Left colon (tissue), 2 donors: Measurements from ENCODE around the gene WDSUB1. TPM values are rescaled to one million over a fixed set of nuclear protein-coding genes. Genes with fewer than 3 reads are reported as not detected.
A peak's percentile ranks its signal among the peaks of the same experiment; 100 is the strongest.

Experiments
- ATAC-seq: fragments of 200-7000 bp; cut with Tn5 transposase; one replicate; pipeline ENCODE4 v1.9.1; 2020; ENCODE audit warnings: mild to moderate bottlenecking, moderate library complexity
- DNase-seq, 2 donors: peaks; one replicate each; pipeline ENCODE4 v3.0.0-alpha.2; 2020
- intact Hi-C, 2 donors: fragments of 100-400 bp; cut with DNase I in 1 of 2; cut with micrococcal nuclease in 1 of 2; formaldehyde crosslinking; loops; one replicate each; pipeline versions ENCODE4 v1.11.2 to v1.14.0; 2022; cut with DNase I, micrococcal nuclease
- microRNA-seq, 2 donors: library from miRNA; unstranded; fragments of <30 nt; microRNA quantifications; one replicate each; pipeline versions ENCODE4 v1.1.0 to v1.2.0, GENCODE V29; 2020
- total RNA-seq, 2 donors: library from RNA; stranded (reverse); fragmentation: NEBNext Ultra II Directional; extraction: Animal tissue kit (Norgen Biotek cat#: 25700); gene quantifications; one replicate each; pipeline ENCODE4 v1.2.1, GENCODE V29; 2021
- donor health status: DM: no; HTN: no; CAD: no.
- donor health status: DM: yes; HTN: yes; CAD: no.

The WDSUB1 gene
- total RNA-seq, 2 donors from 2014 or later = 8.1 to 8.6 TPM

DNA sequence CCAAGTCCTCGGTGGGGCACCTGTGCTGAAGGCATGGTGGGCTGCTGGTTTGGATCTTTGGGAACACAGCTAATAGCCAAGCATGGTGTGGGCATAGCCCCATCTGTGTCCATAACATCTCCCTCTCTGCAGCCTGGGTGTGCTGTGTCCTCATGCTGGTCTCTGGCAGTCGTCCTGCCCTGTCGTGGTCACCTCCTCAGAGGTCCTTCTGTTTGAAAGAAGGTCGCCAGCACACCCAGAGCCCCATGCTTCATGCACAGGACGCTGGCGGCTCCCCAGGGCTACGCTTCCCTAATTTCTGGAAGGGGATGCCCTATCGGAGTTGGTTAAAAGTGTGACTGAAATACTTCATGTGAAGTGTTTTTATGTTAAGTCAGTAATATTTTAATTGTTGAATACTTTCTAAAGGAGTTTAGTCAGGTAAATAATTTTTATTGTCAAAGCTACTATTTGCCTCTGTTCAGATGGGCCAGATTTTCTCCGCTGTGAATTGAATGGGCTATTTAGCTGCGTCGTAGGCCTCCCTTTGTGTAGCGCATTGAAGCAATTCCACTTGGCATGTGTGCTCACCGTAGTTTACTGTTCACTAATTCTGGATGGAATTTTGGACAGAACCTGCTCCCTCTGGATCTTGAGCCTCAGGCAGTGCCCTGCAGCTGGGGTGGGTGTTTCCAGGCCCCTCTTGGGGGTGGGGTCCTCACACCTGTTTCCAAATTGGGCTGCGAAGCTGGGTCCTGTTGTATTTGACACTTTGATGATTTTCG is 81.9 kb downstream of the WDSUB1 start:
- ATAC-seq = no peak
- intact Hi-C loops = no loop called here
- no peak for DNase-seq

DNA sequence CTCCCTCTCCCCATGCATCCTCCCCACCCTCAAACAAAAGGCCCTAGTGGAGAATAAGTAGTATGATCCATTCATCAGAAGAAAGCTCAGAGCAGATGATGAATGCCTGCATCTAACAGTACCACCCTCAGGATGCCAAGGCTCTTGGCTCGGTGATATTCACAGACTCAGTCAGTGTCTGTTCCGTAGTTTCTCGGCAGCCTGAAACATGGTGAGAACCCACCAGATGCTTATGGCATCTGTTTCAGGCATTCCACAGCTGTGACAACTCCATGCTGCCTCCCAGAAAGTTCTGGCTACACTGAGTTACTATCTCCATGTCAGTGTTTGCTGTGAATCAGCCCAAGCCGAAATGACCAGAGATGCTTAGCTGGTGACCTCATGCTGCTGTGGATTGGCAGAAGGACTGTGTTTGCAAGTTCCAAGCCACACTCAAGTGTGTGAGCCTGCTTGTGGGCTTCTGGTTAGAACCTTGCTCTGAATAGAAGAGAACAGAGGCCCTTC is 83.9 kb downstream of the WDSUB1 start:
- intact Hi-C loops = no loop called here
- ATAC-seq = peak; percentile 31
- DNase-seq = peak; percentile 13 to 40

DNA sequence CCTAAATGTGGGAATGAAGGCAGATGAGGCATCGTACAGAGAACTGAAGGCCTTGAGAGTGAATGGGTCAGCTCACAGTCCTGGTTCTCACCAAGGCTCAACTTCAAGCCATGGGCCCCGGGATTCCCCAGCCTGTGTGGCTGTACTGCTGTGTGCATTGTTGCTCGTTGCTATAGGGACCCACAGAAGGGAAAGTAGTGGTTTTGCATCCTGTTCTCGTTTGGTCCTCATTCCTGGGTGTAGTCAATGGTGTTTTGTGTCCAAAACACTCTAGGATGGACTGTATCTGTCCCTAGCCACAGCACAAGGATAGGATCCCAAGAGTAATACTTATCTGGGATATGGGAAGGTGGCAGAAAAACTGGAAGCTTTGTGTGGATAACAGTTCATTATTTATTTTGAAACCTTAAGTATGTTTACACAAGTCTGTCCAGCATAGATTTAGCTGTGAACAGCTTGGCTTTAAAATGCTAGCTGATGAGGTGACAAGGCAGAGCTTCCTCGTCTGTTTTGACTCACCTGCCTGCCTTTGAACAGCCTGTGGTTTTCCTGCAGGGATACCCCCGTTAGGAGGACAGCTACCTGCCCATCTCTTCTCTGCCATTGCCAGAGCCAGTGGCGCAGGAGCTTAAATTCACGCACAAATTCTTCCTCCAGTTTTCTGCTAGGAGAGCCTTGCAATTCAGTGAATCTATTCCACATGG is 85.0 kb downstream of the WDSUB1 start:
- ATAC-seq = no peak
- intact Hi-C loops = no loop called here
- DNase-seq = no peak

DNA sequence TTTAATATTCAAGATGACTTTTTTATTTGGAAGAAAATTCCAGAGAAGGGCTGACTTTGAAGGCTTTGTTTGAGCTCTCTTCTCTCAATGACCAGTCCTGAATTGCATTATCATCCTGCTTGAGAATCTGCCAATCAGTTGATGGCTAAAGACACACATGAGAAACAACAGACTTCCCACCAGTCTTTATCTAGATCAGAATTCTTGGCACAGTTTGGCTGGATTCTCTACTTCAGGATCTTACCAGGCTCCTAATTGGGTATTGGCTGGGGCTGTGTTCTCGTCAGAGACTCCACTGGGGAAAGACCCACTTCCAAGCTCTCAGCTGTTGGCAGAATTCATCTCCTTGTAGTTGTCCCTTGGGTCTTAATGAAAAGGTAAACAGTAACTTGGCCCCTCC is 86.0 kb downstream of the WDSUB1 start:
- no peak for DNase-seq
- intact Hi-C loops = no loop called here
- ATAC-seq = no peak

DNA sequence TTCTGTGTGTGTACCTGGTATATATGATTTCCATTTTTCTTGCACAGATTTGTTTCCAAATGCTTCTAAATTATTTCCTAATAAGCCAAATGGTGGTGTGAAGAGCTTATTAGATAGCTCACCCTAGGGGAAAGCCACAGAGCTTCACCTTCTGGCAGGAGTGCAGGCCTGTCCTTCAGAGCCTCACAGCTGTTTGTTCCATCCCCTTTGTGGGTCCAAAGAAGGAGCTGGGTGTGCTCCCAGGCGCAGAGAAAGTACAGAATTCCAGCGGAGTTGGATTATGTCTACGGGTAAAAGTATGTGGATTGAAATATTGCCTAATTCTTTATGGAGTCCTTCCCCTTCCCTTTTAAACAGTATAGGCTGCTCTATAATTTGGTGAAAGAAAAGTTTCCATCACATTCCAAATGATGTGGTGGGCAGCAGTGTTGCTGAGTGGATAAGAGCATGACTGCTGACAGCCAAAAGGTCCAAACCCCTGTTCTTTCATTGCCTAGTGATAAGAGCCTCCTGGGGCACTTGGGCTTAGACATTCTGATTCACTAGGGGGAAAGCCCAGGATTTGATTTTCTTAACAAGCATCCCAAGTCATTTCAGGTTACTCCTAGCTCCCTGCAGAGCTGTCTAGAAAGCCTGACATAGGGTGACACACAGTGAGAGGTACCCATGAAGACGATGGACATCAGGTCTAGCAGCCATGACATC is 86.6 kb downstream of the WDSUB1 start:
- intact Hi-C loops = no loop called here
- DNase-seq (no peak), ATAC-seq (no peak)

DNA sequence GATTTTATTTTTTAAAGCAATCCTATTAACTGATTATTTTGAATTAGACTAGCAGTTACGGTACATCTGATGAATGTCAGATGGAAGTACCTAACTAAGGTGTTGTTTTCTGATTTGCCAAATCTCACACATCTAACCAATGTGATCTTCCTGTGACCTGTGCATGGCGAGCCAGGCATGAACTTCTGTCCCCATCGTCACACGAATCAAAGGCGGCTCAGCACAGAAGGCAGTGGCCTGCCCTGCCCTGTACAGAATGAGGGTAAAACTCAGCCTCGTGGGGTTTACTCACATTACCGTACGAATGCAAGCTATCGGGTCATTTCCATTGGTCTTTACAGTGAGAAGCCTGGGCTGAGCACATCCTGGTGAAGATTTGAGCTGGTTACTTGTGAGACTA is 87.3 kb downstream of the WDSUB1 start:
- intact Hi-C loops = no loop called here
- DNase-seq (no peak), ATAC-seq (no peak)

DNA sequence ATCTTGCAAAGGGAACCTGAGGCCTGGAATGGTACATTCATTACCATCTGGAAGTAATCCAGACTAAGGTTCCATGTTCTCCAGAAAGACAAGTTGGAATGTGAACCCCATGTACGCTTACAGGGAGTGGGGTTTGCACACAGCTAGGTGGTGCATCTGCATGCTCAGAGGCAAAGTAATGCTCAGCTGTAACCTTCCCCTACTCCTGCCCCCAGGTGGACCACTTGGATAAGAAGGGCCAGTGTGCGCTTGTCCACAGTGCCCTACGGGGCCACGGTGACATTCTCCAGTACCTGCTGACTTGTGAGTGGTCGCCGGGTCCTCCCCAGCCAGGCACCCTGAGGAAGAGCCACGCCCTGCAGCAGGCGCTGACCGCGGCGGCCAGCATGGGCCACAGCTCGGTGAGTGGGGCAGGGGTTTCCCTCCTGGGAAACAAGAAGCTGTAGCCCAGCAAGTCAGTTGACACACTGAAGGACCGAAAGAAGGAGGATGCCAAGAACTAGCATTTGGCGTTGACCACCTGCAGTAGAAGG is 90.0 kb downstream of the WDSUB1 start:
- ATAC-seq (no peak), DNase-seq (no peak)
- intact Hi-C loops = no loop called here

DNA sequence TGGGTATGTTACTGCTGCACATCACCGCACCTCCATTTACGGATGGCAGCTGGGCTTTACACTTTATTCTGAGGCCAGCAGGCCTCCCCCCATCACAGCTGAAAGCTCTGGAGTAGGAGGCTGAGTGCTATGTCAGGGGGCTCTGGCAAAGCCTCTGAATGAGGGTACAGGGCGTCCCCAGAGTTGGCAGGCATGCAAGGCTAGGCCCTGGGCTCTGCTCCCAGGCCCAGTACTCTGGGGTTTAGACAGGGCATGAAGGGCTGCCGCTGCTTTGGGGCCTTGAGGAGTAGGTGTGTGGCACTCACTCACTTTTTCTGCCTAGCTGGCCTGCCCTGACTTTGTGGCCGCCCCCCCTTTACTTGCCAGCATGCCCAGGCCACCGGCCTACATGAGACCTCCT is 90.8 kb downstream of the WDSUB1 start:
- intact Hi-C loops = no loop called here
- ATAC-seq (no peak), DNase-seq (no peak)

DNA sequence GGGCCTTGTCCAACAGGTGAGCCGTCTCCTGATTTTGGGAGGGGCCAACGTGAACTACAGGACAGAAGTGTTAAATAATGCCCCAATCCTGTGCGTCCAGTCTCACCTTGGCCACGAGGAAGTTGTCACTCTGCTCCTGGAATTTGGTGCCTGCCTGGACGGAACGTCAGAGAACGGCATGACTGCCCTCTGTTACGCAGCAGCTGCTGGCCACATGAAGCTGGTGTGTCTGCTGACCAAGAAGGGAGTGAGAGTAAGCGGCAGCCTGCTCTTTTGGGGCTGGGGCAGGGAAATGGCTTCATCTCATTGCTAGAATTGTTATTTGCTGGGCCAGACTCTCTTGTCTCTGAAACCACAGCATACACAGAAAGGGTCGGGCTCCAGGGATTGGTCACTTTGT is 92.3 kb downstream of the WDSUB1 start:
- ATAC-seq (no peak), DNase-seq (no peak)
- intact Hi-C loops = no loop called here

DNA sequence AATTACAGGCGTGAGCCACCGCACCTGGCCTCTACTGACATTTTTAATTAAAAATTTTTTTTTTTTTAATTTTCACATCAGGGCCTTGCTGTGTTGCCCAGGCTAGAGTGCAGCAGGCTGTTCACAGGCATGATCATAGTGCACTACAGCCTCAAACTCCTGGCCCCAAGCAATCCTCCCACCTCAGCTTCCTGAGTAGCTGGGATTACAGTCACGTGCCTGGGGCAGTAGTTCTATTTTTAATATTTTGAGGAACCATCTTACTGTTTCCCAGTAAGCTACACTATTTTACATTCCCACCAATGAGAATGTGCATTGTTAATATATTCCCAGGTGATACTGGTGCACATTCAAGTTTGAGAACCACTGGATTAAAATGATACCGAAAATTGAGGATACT is 92.7 kb downstream of the WDSUB1 start:
- intact Hi-C loops = no loop called here
- ATAC-seq = no peak

DNA sequence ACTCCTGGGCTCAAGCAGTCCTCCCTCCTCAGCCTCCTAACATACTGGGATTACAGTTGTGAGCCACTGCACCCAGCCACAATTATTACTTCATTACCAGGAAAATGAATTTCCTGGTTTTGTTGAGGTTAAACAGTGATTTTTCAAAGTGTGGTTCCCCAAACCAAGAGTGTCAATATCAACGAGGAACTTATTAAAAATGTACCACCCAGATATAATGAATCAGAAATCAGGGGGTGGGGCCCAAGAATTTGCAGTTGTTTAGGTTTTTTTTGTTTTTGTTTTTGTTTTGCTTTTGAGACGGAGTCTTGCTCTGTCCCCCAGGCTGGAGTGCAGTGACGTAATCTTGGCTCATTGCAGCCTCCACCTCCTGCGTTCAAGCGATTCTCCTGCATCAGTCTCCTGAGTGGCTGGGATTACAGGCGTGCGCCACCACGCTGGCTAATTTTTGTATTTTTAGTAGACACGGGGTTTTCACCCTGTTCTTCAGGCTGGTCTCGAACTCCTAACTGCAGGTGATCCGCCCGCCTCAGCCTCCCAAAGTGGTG is 94.1 kb downstream of the WDSUB1 start:
- ATAC-seq (no peak), DNase-seq (no peak)
- intact Hi-C loops = no loop called here

More for the DNA sequence above, 92.7 kb downstream of the WDSUB1 start:
- no peak for DNase-seq

DNA sequence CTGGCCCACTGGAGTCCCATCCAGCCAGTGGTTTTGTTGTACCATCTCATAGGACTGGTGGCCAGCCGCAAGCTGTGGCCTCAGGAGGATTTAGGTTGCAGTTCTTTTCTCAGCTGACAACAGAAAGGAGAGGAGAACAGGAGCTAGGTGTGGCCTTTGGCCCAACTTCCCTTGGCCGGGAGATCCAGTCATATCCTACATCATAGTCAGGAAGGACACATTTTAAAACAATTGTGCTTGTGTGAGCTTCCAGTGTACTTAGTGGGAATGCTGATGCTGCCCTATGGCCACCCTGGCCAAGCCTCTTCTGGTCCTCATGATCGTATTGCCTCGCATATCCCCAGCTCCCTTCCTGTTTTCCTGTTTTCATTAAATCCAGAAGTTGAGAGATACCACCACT is 98.1 kb downstream of the WDSUB1 start:
- DNase-seq (no peak), ATAC-seq (no peak)
- intact Hi-C loops = no loop called here

DNA sequence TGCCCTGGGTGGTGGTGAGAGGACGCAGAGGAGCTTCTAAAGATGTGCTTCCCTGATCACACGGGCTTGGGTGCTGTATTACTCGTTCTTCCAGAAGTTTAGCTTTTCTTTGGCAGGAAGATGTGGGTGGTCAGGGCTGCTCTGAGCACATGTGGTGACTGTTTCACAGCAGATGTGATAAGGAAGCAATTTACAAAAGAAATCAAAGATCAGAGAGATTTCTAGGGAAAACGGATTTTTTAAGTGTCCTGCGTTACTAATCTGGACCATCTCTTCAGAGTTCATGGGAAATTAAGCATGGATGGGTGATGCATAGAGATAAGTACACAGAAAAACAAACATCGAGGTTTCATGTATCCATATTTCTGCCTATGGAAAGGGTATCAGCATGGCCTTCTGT is 99.4 kb downstream of the WDSUB1 start:
- ATAC-seq (no peak), DNase-seq (no peak)
- intact Hi-C loops = no loop called here

DNA sequence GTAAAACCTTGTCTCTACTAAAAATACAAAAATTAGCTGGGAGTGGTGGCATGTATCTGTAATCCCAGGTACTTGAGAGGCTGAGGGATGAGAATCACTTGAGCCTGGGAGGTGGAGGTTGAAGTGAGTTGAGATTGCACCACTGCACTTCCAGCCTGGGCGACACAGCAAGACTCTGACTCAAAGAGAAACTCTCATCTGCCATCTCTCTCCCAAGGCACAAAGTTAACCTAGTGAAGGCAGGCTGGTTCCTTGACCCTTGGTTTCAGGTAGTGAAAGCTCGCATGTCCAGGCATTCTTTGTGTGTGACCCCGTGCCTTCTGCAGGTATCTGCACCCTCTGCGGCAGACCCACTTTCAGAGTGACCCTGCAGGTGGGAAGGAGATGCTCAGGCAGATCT is 100.0 kb downstream of the WDSUB1 start:
- ATAC-seq = no peak
- DNase-seq = no peak
- intact Hi-C loops = no loop called here

Small RNA genes lying within 50 kb of the gene (microRNA-seq; reads per million reads assigned to microRNA genes)
- 0 reads per million in 2 donors for gene MIR6888
